Mammary epithelial cell (primary cell): ENCODE data around the gene TRANK1.

ENCODE experiments used
- CTCF ChIP-seq, 2 donors: IDR thresholded peaks in 1 of 2; conservative IDR thresholded peaks in 1 of 2; 2 replicates each; pipeline ENCODE4 v1.5.1; 2011 to 2012; ENCODE audit warnings: inconsistent platforms in 2 of 2, low read length in 2 of 2, mild to moderate bottlenecking in 2 of 2, control low read depth in 1 of 2, low read depth in 1 of 2; ENCODE audit not compliant: insufficient read depth in 1 of 2; ENCODE audit errors: extremely low read depth in 1 of 2
- EZH2 ChIP-seq: IDR thresholded peaks from 2 replicates; pipeline ENCODE4 v1.6.1; 2012; ENCODE audit warnings: low read length, inconsistent platforms, borderline replicate concordance

GRCh38 chr3:36833160-36833814 lies 111.6 kb downstream of the TRANK1 start:
- no peak for TF ChIP-seq CTCF (conservative IDR thresholded peaks at IDR 0.05 in 1 of 2, IDR thresholded peaks at IDR 0.05 in 1 of 2; ENCODE audit: extremely low read depth in 1 of 2, insufficient read depth in 1 of 2, low read depth in 1 of 2, low read length in 2 of 2)
- no peak for TF ChIP-seq EZH2
